Measurements from ENCODE around the gene HSD17B12. TPM values are rescaled to one million over a fixed set of nuclear protein-coding genes. Genes with fewer than 3 reads are reported as not detected.

HSD17B12 gene
- total RNA-seq, 1 donor from 2014 or later = 40.7 TPM

- Histone ChIP-seq H3K27me3 (ENCODE audit: control insufficient read depth in 3 of 3, insufficient read depth in 3 of 3, low read length in 3 of 3) (peaks cover 6 to 17% (median 7%) of the 10 kb centered on the region in 3 donors), H3K9me3 (ENCODE audit: control insufficient read depth in 3 of 3, low read length in 3 of 3) (no peaks in the 10 kb centered on the region), H3K27ac (ENCODE audit: low read depth, low read length) (no peak overlapping the region), H3K9ac (ENCODE audit: low read depth in 1 of 3, low read length in 3 of 3) (no peak overlapping the region), H3K36me3 (ENCODE audit: control insufficient read depth in 3 of 3, insufficient read depth in 3 of 3, low read length in 3 of 3) (no peaks in the 10 kb centered on the region), H3K4me1 (ENCODE audit: control insufficient read depth in 3 of 3, insufficient read depth in 3 of 3, low read length in 3 of 3) (no peaks in the 10 kb centered on the region), H3K4me3 (ENCODE audit: low read length in 3 of 3) (no peak overlapping the region)
Measured at GRCh38 chr11:43866520-43866919, 186.0 kb downstream of the HSD17B12 start.

DNA sequence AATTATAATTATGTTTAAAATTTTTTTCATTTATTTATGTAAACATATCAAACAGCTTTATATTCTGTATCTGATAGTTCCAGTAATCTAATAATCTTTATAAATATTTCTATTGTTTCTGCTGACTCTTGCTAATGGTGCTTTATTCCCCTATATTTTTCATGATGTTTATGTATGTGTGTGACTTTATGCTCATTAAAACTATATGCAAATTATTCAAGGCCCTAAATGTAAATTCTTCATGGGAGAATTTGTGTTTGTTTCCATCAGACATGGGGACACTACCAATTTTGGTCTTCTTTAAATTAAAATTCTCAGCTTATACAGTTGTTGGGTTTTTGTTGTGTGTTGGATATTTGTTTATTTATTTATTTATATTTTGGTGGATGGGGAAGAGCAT, 186.4 kb downstream of the HSD17B12 start:
- Histone ChIP-seq H3K9me3 (ENCODE audit: control insufficient read depth in 3 of 3, low read length in 3 of 3) (no peaks in the 10 kb centered on the region), H3K4me3 (ENCODE audit: low read length in 3 of 3) (no peak overlapping the region), H3K27me3 (ENCODE audit: control insufficient read depth in 3 of 3, insufficient read depth in 3 of 3, low read length in 3 of 3) (peaks cover 7 to 21% (median 9%) of the 10 kb centered on the region in 3 donors), H3K4me1 (ENCODE audit: control insufficient read depth in 3 of 3, insufficient read depth in 3 of 3, low read length in 3 of 3) (no peaks in the 10 kb centered on the region), H3K9ac (ENCODE audit: low read depth in 1 of 3, low read length in 3 of 3) (no peak overlapping the region), H3K36me3 (ENCODE audit: control insufficient read depth in 3 of 3, insufficient read depth in 3 of 3, low read length in 3 of 3) (no peaks in the 10 kb centered on the region), H3K27ac (ENCODE audit: low read depth, low read length) (no peak overlapping the region)

DNA sequence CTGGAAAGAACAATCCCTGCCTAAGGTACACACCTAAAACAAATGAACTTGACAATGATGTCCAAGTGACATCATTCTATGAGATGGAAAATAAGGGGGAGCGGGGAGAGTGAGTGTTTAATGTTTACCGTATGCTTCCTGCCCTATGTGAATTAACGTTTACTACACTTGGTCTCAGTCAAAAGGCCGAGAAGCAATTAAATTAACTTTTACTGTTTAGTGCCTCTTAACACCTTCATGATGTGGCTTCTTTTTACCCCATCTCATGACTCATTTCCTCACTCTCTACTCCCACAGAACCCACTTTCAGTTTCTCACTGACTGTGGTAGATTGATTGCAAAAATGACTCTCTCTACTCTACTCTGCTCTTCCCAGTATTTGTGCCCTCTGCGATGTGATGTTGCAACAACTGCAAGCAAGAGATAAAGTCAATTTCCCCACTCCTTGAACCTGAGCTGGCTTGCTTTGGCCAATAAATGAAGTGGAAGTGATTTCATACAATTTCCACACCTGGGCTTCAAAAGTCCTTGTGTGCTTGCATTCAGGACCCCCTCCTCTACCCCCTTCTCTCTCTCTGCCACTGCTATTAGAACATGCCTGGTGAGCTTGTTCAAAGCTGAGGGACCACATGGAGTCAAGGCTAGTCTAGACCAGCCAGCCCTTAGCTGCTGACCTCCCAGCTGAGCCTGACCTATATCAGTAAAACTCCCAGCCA, 188.5 kb downstream of the HSD17B12 start:
- peaks cover 12 to 29% (median 17%) of the 10 kb centered on the region in 3 donors for H3K27me3 ChIP-seq (ENCODE audit: control insufficient read depth in 3 of 3, insufficient read depth in 3 of 3, low read length in 3 of 3)
- H3K9ac ChIP-seq (ENCODE audit: low read depth in 1 of 3, low read length in 3 of 3) = no peak overlapping the region
- no peaks in the 10 kb centered on the region for H3K4me1 ChIP-seq (ENCODE audit: control insufficient read depth in 3 of 3, insufficient read depth in 3 of 3, low read length in 3 of 3)
- no peak overlapping the region for H3K4me3 ChIP-seq (ENCODE audit: low read length in 3 of 3)
- peaks cover 0 to 2% (median 0%) of the 10 kb centered on the region in 3 donors for H3K9me3 ChIP-seq (ENCODE audit: control insufficient read depth in 3 of 3, low read length in 3 of 3)
- no peak overlapping the region for H3K27ac ChIP-seq (ENCODE audit: low read depth, low read length)
- H3K36me3 ChIP-seq (ENCODE audit: control insufficient read depth in 3 of 3, insufficient read depth in 3 of 3, low read length in 3 of 3) = no peaks in the 10 kb centered on the region

DNA sequence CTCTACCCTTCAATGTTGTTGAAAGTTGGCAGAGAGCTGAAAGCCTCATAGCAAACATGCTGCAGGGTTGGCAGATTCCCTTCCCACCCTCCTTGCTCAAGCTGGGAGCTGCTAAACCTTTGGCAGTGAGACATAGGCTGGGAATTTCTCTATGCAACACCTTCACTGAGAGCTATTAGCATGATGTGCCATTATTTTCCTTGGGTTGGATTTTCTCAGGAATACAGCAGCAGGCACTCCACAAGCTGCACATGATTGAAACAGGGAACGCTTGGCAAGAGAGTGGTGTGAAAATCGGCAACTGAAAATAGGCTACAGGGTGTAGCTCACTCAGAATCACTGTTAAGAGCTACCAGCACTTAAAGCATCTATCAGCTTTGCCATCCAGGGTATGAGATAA, 190.5 kb downstream of the HSD17B12 start:
- no peak overlapping the region for H3K27ac ChIP-seq (ENCODE audit: low read depth, low read length)
- peaks cover 0 to 2% (median 0%) of the 10 kb centered on the region in 3 donors for H3K9me3 ChIP-seq (ENCODE audit: control insufficient read depth in 3 of 3, low read length in 3 of 3)
- peaks cover 17 to 32% (median 25%) of the 10 kb centered on the region in 3 donors for H3K27me3 ChIP-seq (ENCODE audit: control insufficient read depth in 3 of 3, insufficient read depth in 3 of 3, low read length in 3 of 3)
- no peaks in the 10 kb centered on the region for H3K4me1 ChIP-seq (ENCODE audit: control insufficient read depth in 3 of 3, insufficient read depth in 3 of 3, low read length in 3 of 3)
- H3K9ac ChIP-seq (ENCODE audit: low read depth in 1 of 3, low read length in 3 of 3) = no peak overlapping the region
- H3K4me3 ChIP-seq (ENCODE audit: low read length in 3 of 3) = no peak overlapping the region
- H3K36me3 ChIP-seq (ENCODE audit: control insufficient read depth in 3 of 3, insufficient read depth in 3 of 3, low read length in 3 of 3) = no peaks in the 10 kb centered on the region

GRCh38 chr11:43872995-43873394, 192.5 kb downstream of the HSD17B12 start:
- Histone ChIP-seq H3K9ac (ENCODE audit: low read depth in 1 of 3, low read length in 3 of 3) (no peak overlapping the region), H3K27ac (ENCODE audit: low read depth, low read length) (no peak overlapping the region), H3K9me3 (ENCODE audit: control insufficient read depth in 3 of 3, low read length in 3 of 3) (peaks cover 0 to 2% (median 0%) of the 10 kb centered on the region in 3 donors), H3K4me1 (ENCODE audit: control insufficient read depth in 3 of 3, insufficient read depth in 3 of 3, low read length in 3 of 3) (no peaks in the 10 kb centered on the region), H3K4me3 (ENCODE audit: low read length in 3 of 3) (no peak overlapping the region), H3K27me3 (ENCODE audit: control insufficient read depth in 3 of 3, insufficient read depth in 3 of 3, low read length in 3 of 3) (peaks cover 31 to 32% (median 31%) of the 10 kb centered on the region in 3 donors), H3K36me3 (ENCODE audit: control insufficient read depth in 3 of 3, insufficient read depth in 3 of 3, low read length in 3 of 3) (no peaks in the 10 kb centered on the region)

GRCh38 chr11:43874078-43874477, 193.5 kb downstream of the HSD17B12 start:
- Histone ChIP-seq H3K27me3 (ENCODE audit: control insufficient read depth in 3 of 3, insufficient read depth in 3 of 3, low read length in 3 of 3) (peaks cover 31 to 41% (median 37%) of the 10 kb centered on the region in 3 donors), H3K4me1 (ENCODE audit: control insufficient read depth in 3 of 3, insufficient read depth in 3 of 3, low read length in 3 of 3) (no peaks in the 10 kb centered on the region)

GRCh38 chr11:43874738-43875137, 194.2 kb downstream of the HSD17B12 start:
- H3K9me3 ChIP-seq (ENCODE audit: control insufficient read depth in 3 of 3, low read length in 3 of 3) = peaks cover 0 to 2% (median 0%) of the 10 kb centered on the region in 3 donors
- no peak overlapping the region for H3K4me3 ChIP-seq (ENCODE audit: low read length in 3 of 3)
- H3K4me1 ChIP-seq (ENCODE audit: control insufficient read depth in 3 of 3, insufficient read depth in 3 of 3, low read length in 3 of 3) = peaks cover 0 to under 1% (median 0%) of the 10 kb centered on the region in 3 donors
- no peak overlapping the region for H3K27ac ChIP-seq (ENCODE audit: low read depth, low read length)
- no peaks in the 10 kb centered on the region for H3K36me3 ChIP-seq (ENCODE audit: control insufficient read depth in 3 of 3, insufficient read depth in 3 of 3, low read length in 3 of 3)
- H3K27me3 ChIP-seq (ENCODE audit: control insufficient read depth in 3 of 3, insufficient read depth in 3 of 3, low read length in 3 of 3) = peaks cover 31 to 43% (median 31%) of the 10 kb centered on the region in 3 donors
- H3K9ac ChIP-seq (ENCODE audit: low read depth in 1 of 3, low read length in 3 of 3) = no peak overlapping the region

More at GRCh38 chr11:43874078-43874477, 193.5 kb downstream of the HSD17B12 start:
- Histone ChIP-seq H3K4me3 (ENCODE audit: low read length in 3 of 3) (no peak overlapping the region), H3K27ac (ENCODE audit: low read depth, low read length) (no peak overlapping the region), H3K9me3 (ENCODE audit: control insufficient read depth in 3 of 3, low read length in 3 of 3) (peaks cover 0 to 2% (median 0%) of the 10 kb centered on the region in 3 donors), H3K36me3 (ENCODE audit: control insufficient read depth in 3 of 3, insufficient read depth in 3 of 3, low read length in 3 of 3) (no peaks in the 10 kb centered on the region), H3K9ac (ENCODE audit: low read depth in 1 of 3, low read length in 3 of 3) (no peak overlapping the region)

DNA sequence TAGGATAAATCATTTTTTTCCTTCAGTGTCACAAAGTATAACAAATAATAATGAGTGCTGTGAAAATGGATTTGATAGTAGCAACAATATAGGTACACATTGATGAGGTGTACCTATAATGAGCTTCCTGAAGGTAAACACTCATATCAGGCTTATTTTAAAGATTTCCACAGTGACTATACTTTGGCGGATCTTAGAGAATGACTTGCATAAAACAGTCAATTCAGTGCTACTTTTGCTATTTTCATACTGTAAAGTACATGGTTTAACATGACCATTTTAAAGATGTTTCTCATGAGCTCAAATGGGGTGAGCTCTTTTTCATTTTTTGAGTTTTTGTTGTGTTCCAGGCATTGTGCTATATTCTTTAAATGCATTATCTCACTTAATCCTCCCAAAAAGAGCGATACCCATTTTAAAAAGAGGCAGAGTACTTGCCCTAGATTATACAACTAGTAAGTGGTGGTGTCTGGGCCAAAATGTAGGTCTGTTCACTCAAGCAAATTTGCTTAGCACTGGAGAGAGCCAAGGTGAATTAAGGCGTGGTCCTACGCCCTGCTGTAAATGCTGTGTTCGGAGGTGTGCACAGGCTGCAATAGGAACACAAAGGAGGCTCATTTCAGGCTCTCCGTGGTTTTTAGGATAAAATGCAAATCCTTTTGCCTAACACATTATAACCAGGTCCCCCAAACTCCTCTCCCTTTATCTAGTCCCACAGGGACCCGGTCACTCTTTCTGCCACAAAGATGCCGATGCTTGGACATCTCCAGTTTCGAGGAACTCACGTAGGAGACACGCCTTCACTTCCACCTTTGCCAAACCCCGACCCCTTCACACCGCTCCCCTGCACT, 199.5 kb downstream of the HSD17B12 start:
- H3K4me3 ChIP-seq (ENCODE audit: low read length in 3 of 3) = peak overlapping the region; percentile 94 to 98 (median 97)
- peaks cover 12 to 19% (median 16%) of the 10 kb centered on the region in 3 donors for H3K4me1 ChIP-seq (ENCODE audit: control insufficient read depth in 3 of 3, insufficient read depth in 3 of 3, low read length in 3 of 3)
- H3K9me3 ChIP-seq (ENCODE audit: control insufficient read depth in 3 of 3, low read length in 3 of 3) = no peaks in the 10 kb centered on the region
- peaks cover 9 to 30% (median 12%) of the 10 kb centered on the region in 3 donors for H3K27me3 ChIP-seq (ENCODE audit: control insufficient read depth in 3 of 3, insufficient read depth in 3 of 3, low read length in 3 of 3)
- H3K9ac ChIP-seq (ENCODE audit: low read depth in 1 of 3, low read length in 3 of 3) = peak overlapping the region; percentile 5 to 92 (median 91)
- peaks cover 6 to 22% (median 18%) of the 10 kb centered on the region in 3 donors for H3K36me3 ChIP-seq (ENCODE audit: control insufficient read depth in 3 of 3, insufficient read depth in 3 of 3, low read length in 3 of 3)
- no peak overlapping the region for H3K27ac ChIP-seq (ENCODE audit: low read depth, low read length)

- peaks cover 12 to 29% (median 25%) of the 10 kb centered on the region in 3 donors for H3K36me3 ChIP-seq (ENCODE audit: control insufficient read depth in 3 of 3, insufficient read depth in 3 of 3, low read length in 3 of 3)
- no peaks in the 10 kb centered on the region for H3K9me3 ChIP-seq (ENCODE audit: control insufficient read depth in 3 of 3, low read length in 3 of 3)
- no peak within 1 kb of the TSS for H3K27ac ChIP-seq (ENCODE audit: low read depth, low read length)
- peaks cover 12 to 19% (median 16%) of the 10 kb centered on the region in 3 donors for H3K4me1 ChIP-seq (ENCODE audit: control insufficient read depth in 3 of 3, insufficient read depth in 3 of 3, low read length in 3 of 3)
- H3K4me3 ChIP-seq (ENCODE audit: low read length in 3 of 3) = peak within 1 kb of the TSS; percentile 94 to 98 (median 97)
- H3K9ac ChIP-seq (ENCODE audit: low read depth in 1 of 3, low read length in 3 of 3) = peak within 1 kb of the TSS; percentile 91 to 93 (median 92)
- peaks cover 5 to 25% (median 6%) of the 10 kb centered on the region in 3 donors for H3K27me3 ChIP-seq (ENCODE audit: control insufficient read depth in 3 of 3, insufficient read depth in 3 of 3, low read length in 3 of 3)
Measured at GRCh38 chr11:43880640-43881159, 200.2 kb downstream of the HSD17B12 start, which contains the start of gene ALKBH3. Gene ALKBH3, plus strand, starts transcription at chr11:43880831. Its CDS starts 1,822 bp downstream, at chr11:43882653.
